Nephron (organoid): Measurements from ENCODE around the gene SLC25A25.
"Not testable (repeated sequence)": the region's sequence is repeated elsewhere in the genome, so short reads cannot be mapped to it uniquely, and the experiment has no call there.

ENCODE experiments used
- H3K27ac Mint-ChIP-seq, 3 experiments: 2 replicates each; pipeline ENCODE4 v1.8.0; 2020; ENCODE audit warnings: mixed read lengths in 3 of 3, mild to moderate bottlenecking in 2 of 3, moderate library complexity in 1 of 3
- H3K27me3 Mint-ChIP-seq: 2 replicates; pipeline ENCODE4 v1.8.0; 2021; ENCODE audit warnings: low read depth, mild to moderate bottlenecking, moderate library complexity, mixed read lengths
- H3K36me3 Mint-ChIP-seq: 2 replicates; pipeline ENCODE4 v1.8.0; 2020; ENCODE audit warnings: low read depth, mixed read lengths
- H3K4me1 Mint-ChIP-seq: 2 replicates; pipeline ENCODE4 v1.8.0; 2020; ENCODE audit warnings: mixed read lengths
- H3K4me3 Mint-ChIP-seq, 3 experiments: 2 replicates each; pipeline ENCODE4 v1.8.0; 2020; ENCODE audit warnings: mild to moderate bottlenecking in 3 of 3, mixed read lengths in 3 of 3, moderate library complexity in 2 of 3
- H3K9me3 Mint-ChIP-seq: 2 replicates; pipeline ENCODE4 v1.8.0; 2020; ENCODE audit warnings: mixed read lengths
- CTCF ChIP-seq, 3 experiments: fragments of 200-600 bp; sonication (generic); IDR thresholded peaks; one replicate each; pipeline ENCODE4 v1.5.0; 2021; ENCODE audit warnings: antibody characterized with exemption in 3 of 3; ENCODE audit not compliant: unreplicated experiment in 3 of 3

Gene SLC25A25

GRCh38 chr9:128068386-128069205 is 564 bp downstream of the SLC25A25 start:
- Mint-ChIP-seq H3K4me1 (peaks cover 41% of the 10 kb centered on the region), H3K9me3 (no peaks in the 10 kb centered on the region), H3K27ac (peak overlapping the region; percentile 90 to 92 (median 92)), H3K36me3 (peaks cover 6% of the 10 kb centered on the region), H3K27me3 (no peaks in the 10 kb centered on the region), H3K4me3 (peak overlapping the region; percentile 88 to 97 (median 94))
- no peak for TF ChIP-seq CTCF (IDR thresholded peaks at IDR 0.05; ENCODE audit: unreplicated experiment in 3 of 3)

DNA sequence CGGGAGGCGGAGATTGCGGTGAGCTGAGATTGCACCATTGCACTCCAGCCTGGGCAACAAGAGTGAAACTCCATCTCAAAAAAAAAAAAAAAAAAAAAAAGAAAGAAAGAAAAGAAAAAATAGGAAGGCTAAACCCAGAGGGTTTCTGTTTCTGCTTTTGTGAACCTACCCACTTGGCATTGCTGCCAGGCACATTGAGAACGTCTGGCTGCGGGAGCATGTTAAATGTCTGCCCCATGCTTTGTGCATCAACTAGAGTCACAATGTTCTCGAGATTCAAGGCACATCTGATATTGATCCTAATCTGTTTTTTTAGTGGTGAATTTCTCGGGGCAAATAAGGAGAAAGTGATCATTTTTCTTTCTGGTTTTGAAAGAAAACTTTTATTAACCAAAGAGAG is 2.8 kb downstream of the SLC25A25 start:
- Mint-ChIP-seq H3K36me3 (no peaks in the 10 kb centered on the region), H3K27ac (peak overlapping the region; percentile 46 to 72 (median 67)), H3K4me1 (peaks cover 38% of the 10 kb centered on the region), H3K9me3 (no peaks in the 10 kb centered on the region), H3K27me3 (no peaks in the 10 kb centered on the region), H3K4me3 (peak overlapping the region in 2 of 3 experiments; percentile 37 to 46)
- no peak for TF ChIP-seq CTCF (IDR thresholded peaks at IDR 0.05; ENCODE audit: unreplicated experiment in 3 of 3)

GRCh38 chr9:128071475-128071874 is 3.4 kb downstream of the SLC25A25 start:
- H3K36me3 Mint-ChIP-seq, H3K4me3 Mint-ChIP-seq, H3K9me3 Mint-ChIP-seq, H3K27me3 Mint-ChIP-seq: not testable (repeated sequence)
- Mint-ChIP-seq H3K4me1 (peaks cover 34% of the 10 kb centered on the region), H3K27ac (peak overlapping the region; percentile 95 to 96 (median 96))

GRCh38 chr9:128072144-128073021 is 4.4 kb downstream of the SLC25A25 start:
- H3K27me3 Mint-ChIP-seq, result no peaks in the 10 kb centered on the region

DNA sequence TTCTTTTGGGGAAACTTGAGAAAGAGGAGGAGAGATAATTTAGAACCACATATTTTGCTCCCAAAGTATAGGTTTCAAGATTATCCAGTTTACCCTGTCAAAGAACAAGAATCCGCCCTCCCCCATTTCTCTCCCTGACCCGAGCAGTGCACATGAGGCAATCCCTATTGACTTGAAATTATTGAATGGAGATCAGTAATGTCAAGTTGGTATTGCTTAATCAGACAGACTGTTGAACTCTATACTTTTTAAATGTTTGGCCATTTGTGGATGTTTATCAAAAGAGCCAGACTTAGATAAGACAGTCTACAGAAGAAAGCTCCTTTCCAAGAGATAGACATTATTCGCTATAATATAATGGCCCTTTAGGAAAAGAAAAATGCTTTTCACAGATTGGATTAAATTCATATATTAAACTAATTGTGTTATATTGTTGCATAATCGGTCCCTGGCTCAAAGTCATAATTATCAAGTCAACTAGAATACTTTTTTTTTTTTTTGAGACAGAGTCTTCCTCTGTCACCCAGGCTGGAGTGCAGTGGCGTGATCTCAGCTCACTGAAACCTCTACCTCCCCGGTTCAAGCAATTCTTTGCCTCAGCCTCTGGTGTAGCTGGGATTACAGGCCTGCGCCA is 5.3 kb downstream of the SLC25A25 start:
- Mint-ChIP-seq H3K36me3 (peaks cover 3% of the 10 kb centered on the region), H3K27ac (peak overlapping the region; percentile 95 to 96 (median 96)), H3K9me3 (no peaks in the 10 kb centered on the region), H3K27me3 (no peaks in the 10 kb centered on the region), H3K4me3 (peak overlapping the region in 2 of 3 experiments; percentile 71 to 72), H3K4me1 (peaks cover 43% of the 10 kb centered on the region)
- no peak for TF ChIP-seq CTCF (IDR thresholded peaks at IDR 0.05; ENCODE audit: unreplicated experiment in 3 of 3)

More at GRCh38 chr9:128072144-128073021, 4.4 kb downstream of the SLC25A25 start:
- peaks cover 39% of the 10 kb centered on the region for H3K4me1 Mint-ChIP-seq
- peaks cover 3% of the 10 kb centered on the region for H3K36me3 Mint-ChIP-seq
- TF ChIP-seq CTCF (IDR thresholded peaks at IDR 0.05; ENCODE audit: unreplicated experiment in 3 of 3), result no peak
- peak overlapping the region; percentile 29 to 61 (median 60) for H3K4me3 Mint-ChIP-seq
- no peaks in the 10 kb centered on the region for H3K9me3 Mint-ChIP-seq
- peak overlapping the region; percentile 95 to 96 (median 96) for H3K27ac Mint-ChIP-seq
